Measurements from ENCODE around the gene LAMC3. TPM values are rescaled to one million over a fixed set of nuclear protein-coding genes. Genes with fewer than 3 reads are reported as not detected.
"Not testable (repeated sequence)": the region's sequence is repeated elsewhere in the genome, so short reads cannot be mapped to it uniquely, and the experiment has no call there.

LAMC3 gene
- total and polyA plus RNA-seq, 2 experiments from 2014 or later, result 29.5 to 43.4 TPM

DNA sequence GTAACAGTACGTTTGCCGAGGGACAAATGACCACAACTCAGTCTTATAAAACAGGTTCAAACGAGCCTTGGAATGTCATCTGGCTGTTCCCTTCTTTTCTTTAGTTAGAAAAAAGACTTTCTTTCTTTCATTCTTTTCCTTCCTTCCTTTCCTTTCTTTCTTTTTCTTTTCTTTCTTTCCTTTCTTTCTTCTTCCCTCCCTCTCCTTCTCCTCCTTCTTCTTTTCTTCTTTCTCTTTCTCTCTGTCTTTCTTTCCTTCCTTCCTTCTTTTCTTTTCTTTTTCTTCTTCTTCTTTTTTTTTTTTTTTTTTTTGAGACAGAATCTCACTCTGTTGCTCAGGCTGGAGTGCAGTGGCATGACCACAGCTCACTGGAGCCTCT is 9.7 kb upstream of the LAMC3 start:
- H2AFZ ChIP-seq, result no peak overlapping the region
- DNase-seq (ENCODE audit: low spot score), result no peak
- no peaks in the 10 kb centered on the region for H3K79me2 ChIP-seq
- no peaks in the 10 kb centered on the region for H3K4me1 ChIP-seq (ENCODE audit: insufficient read depth)
- peaks cover 10% of the 10 kb centered on the region for H3K27me3 ChIP-seq
- H3K9me2 ChIP-seq (replicated peaks; ENCODE audit: insufficient read depth), result no peaks in the 10 kb centered on the region
- 69% methylated on average over 3 of the region's 3 CpGs for WGBS (ENCODE audit: low lambda C conversion rate, missing lambda C conversion rate)
- no peaks in the 10 kb centered on the region for H3K36me3 ChIP-seq (replicated peaks; ENCODE audit: insufficient read depth, low read depth)
- no peaks in the 10 kb centered on the region for H3K9me3 ChIP-seq (ENCODE audit: low read depth)
- no peaks in the 10 kb centered on the region for H4K20me1 ChIP-seq (ENCODE audit: insufficient read depth, poor library complexity, severe bottlenecking)
- H3K4me2 ChIP-seq, result no peak overlapping the region
- H3K4me3 ChIP-seq, result no peak overlapping the region
- no peak for TF ChIP-seq EZH2 (IDR thresholded peaks at IDR 0.05; ENCODE audit: borderline replicate concordance)
- TF ChIP-seq, protein P1, sequence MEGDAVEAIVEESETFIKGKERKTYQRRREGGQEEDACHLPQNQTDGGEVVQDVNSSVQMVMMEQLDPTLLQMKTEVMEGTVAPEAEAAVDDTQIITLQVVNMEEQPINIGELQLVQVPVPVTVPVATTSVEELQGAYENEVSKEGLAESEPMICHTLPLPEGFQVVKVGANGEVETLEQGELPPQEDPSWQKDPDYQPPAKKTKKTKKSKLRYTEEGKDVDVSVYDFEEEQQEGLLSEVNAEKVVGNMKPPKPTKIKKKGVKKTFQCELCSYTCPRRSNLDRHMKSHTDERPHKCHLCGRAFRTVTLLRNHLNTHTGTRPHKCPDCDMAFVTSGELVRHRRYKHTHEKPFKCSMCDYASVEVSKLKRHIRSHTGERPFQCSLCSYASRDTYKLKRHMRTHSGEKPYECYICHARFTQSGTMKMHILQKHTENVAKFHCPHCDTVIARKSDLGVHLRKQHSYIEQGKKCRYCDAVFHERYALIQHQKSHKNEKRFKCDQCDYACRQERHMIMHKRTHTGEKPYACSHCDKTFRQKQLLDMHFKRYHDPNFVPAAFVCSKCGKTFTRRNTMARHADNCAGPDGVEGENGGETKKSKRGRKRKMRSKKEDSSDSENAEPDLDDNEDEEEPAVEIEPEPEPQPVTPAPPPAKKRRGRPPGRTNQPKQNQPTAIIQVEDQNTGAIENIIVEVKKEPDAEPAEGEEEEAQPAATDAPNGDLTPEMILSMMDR (IDR thresholded peaks at IDR 0.05; ENCODE audit: poor library complexity), result no peak
- TF ChIP-seq EZH2phosphoT487 (IDR thresholded peaks at IDR 0.05; ENCODE audit: low read depth, severe bottlenecking, unreplicated experiment), result no peak
- no peak overlapping the region for H3K27ac ChIP-seq

DNA sequence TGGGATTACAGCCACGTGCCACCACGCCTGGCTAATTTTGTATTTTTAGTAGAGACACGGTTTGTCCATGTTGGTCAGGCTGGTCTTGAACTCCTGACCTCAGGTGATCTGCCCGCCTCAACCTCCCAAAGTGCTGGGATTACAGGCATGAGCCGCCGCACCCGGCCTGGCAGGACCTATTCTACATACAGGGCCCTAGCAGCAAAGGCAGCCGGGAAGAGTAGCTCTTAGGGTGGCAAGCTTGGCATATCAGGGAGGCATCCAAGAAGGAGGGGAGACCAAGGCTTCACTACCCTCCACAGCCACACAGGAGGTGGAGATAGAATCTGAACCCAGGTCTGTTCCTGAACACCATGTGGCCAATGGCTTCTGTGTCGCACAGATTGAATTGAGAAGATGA is 8.4 kb upstream of the LAMC3 start:
- not testable (repeated sequence) for H3K27me3 ChIP-seq; H3K4me1 ChIP-seq (ENCODE audit: insufficient read depth); H3K4me3 ChIP-seq; H3K9me2 ChIP-seq (replicated peaks; ENCODE audit: insufficient read depth); H3K79me2 ChIP-seq; H2AFZ ChIP-seq; DNase-seq (ENCODE audit: low spot score); H3K4me2 ChIP-seq; H3K27ac ChIP-seq; H3K9me3 ChIP-seq (ENCODE audit: low read depth); H3K36me3 ChIP-seq (replicated peaks; ENCODE audit: insufficient read depth, low read depth); H4K20me1 ChIP-seq (ENCODE audit: insufficient read depth, poor library complexity, severe bottlenecking)
- whole genome bisulfite sequencing (ENCODE audit: low lambda C conversion rate, missing lambda C conversion rate), result 91% methylated on average over 9 of the region's 9 CpGs

DNA sequence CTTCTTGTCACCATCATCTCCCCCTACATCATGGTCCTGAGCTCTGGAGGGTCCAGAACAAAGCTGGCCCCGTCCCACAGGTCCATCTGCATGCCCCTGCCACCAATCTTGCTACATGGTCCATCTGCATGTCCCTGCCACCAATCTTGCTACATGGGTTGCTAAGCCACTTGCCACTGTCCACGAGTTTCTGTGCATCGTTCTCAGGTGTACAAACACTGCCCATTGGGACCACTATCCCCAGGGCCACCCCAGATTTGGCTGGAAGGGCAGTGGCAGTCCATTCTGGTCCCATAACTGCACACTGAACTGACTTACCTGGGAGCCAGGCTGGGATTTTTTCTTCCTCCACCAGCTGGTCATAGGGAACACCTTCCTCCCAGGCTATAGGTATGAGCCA is 8.0 kb upstream of the LAMC3 start:
- Histone ChIP-seq H3K36me3 (replicated peaks; ENCODE audit: insufficient read depth, low read depth) (no peaks in the 10 kb centered on the region), H3K79me2 (no peaks in the 10 kb centered on the region), H3K4me3 (no peak overlapping the region), H3K4me2 (no peak overlapping the region), H2AFZ (no peak overlapping the region), H3K27me3 (peaks cover 10% of the 10 kb centered on the region), H3K9me3 (ENCODE audit: low read depth) (no peaks in the 10 kb centered on the region), H3K9me2 (replicated peaks; ENCODE audit: insufficient read depth) (no peaks in the 10 kb centered on the region), H3K27ac (no peak overlapping the region), H3K4me1 (ENCODE audit: insufficient read depth) (no peaks in the 10 kb centered on the region), H4K20me1 (ENCODE audit: insufficient read depth, poor library complexity, severe bottlenecking) (no peaks in the 10 kb centered on the region)
- 75% methylated on average over 3 of the region's 3 CpGs for WGBS (ENCODE audit: low lambda C conversion rate, missing lambda C conversion rate)
- TF ChIP-seq, protein P1 (IDR thresholded peaks at IDR 0.05; ENCODE audit: poor library complexity), result no peak
- no peak for DNase-seq (ENCODE audit: low spot score)

GRCh38 chr9:131001990-131002389 is 7.0 kb upstream of the LAMC3 start:
- H3K27me3 ChIP-seq, result peaks cover 12% of the 10 kb centered on the region
- H3K4me1 ChIP-seq (ENCODE audit: insufficient read depth), result no peaks in the 10 kb centered on the region
- no peaks in the 10 kb centered on the region for H3K9me3 ChIP-seq (ENCODE audit: low read depth)
- no peak overlapping the region for H3K4me2 ChIP-seq
- no peak overlapping the region for H3K27ac ChIP-seq
- no peak overlapping the region for H2AFZ ChIP-seq
- no peaks in the 10 kb centered on the region for H3K79me2 ChIP-seq
- H3K4me3 ChIP-seq, result no peak overlapping the region
- DNase-seq (ENCODE audit: low spot score), result no peak
- H4K20me1 ChIP-seq (ENCODE audit: insufficient read depth, poor library complexity, severe bottlenecking), result no peaks in the 10 kb centered on the region
- H3K36me3 ChIP-seq (replicated peaks; ENCODE audit: insufficient read depth, low read depth), result no peaks in the 10 kb centered on the region
- 95% methylated on average over 7 of the region's 7 CpGs for WGBS (ENCODE audit: low lambda C conversion rate, missing lambda C conversion rate)
- H3K9me2 ChIP-seq (replicated peaks; ENCODE audit: insufficient read depth), result no peaks in the 10 kb centered on the region
- TF ChIP-seq, protein P1 (IDR thresholded peaks at IDR 0.05; ENCODE audit: poor library complexity), result no peak
- no peak for TF ChIP-seq EZH2 (IDR thresholded peaks at IDR 0.05; ENCODE audit: borderline replicate concordance)
- no peak for TF ChIP-seq EZH2phosphoT487 (IDR thresholded peaks at IDR 0.05; ENCODE audit: low read depth, severe bottlenecking, unreplicated experiment)
